DLD1 (cell line): ENCODE measurements around the gene OR9I1.

Experiments used
- in situ Hi-C: cut with HindIII; loops from 2 replicates; pipeline ENCODE4 v1.10.0; 2017; ENCODE audit warnings: low sequenced_read_pairs

Gene OR9I1

GRCh38 chr11:58125469-58125868 lies at the start of gene OR9I1:
OR9I1 (minus strand) TSS chr11:58125530; CDS start chr11:58119444, 6,086 bp downstream.
- in situ Hi-C loops, result no loop called here

- in situ Hi-C loops, result no loop called here
Measured at GRCh38 chr11:58165504-58166106, 40.3 kb upstream of the OR9I1 start.

DNA sequence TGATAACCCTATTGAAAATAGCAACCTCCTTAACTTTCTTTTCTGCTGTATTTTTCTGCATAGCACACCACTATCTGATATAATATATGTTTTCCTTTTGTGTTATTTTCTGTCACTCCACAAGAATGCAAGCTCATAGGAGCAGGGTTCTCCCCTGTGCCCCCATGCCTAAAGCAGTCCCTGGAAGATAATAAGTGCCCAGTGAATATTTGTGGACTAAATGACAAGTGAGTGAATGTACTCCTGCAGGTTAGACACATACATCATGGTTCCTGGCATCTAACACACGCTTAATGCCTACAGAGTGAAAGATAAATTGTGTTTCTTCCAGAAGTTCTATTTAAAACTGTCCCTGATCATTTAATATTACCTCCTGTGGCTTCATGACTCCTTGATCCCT lies 39.7 kb upstream of the OR9I1 start:
- in situ Hi-C loops, result no loop called here

GRCh38 chr11:58164389-58164788 lies 39.1 kb upstream of the OR9I1 start:
- in situ Hi-C loops, result no loop called here

GRCh38 chr11:58152781-58153180 lies 27.5 kb upstream of the OR9I1 start:
- in situ Hi-C loops, result no loop called here

DNA sequence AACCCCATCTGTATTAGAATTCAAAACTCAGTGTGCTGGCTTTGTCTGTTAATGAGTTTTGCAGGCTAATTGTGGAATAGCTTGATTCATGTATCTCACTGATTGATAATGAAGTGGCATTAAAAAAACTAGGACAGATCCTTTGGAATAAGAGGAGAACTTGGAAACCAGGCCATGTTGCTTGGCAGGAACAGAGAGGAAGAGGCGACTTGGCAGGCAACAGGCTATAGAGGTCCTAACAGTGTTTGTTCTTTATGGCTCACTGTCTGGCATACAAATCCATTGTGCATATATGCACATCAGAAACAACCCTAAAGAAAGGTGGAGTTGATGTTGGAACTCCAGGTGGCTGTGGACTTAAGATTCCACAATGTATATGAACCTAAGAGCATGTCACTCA lies 17.4 kb upstream of the OR9I1 start:
- in situ Hi-C loops, result no loop called here

DNA sequence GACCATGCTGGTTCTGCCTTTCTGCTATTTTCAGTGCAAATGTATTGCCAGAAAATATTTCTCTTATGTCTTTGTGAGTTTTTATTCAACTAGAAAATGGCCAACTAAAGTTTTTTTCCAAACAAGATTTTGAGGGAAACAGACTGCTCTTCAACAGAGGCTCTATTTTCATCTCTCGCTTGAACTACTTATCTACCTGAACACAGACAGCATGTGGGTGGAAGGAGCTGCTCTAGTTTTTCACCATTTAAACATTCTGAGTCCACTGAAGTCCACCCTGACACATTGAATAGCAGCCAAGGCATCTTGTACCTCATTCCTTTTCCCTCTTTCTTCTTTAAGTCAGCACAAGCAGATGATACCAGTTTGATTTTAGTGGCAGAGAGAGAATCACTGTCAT lies 9.8 kb upstream of the OR9I1 start:
- in situ Hi-C loops, result no loop called here

DNA sequence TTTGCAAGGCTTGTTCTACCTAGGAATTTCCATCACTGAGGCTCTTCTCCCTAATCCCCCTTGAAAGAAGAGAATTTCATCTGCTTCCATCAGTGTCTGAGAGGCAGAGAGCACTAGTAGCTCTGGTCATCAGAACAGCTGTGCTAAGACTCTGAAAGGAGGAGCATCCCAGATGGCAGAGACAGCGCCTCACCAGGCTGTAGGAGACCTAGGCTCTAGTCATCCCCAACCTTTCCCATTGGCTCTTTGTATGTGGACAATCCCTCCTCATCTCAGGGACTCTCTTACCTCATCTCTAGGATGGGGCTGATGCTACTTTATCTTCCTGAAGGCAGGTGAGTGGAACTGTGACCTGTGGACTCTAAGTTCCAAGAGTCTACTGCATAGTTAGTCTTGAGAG lies 8.8 kb upstream of the OR9I1 start:
- in situ Hi-C loops, result no loop called here

GRCh38 chr11:58133309-58134076 lies 8.2 kb upstream of the OR9I1 start:
- in situ Hi-C loops, result no loop called here

- in situ Hi-C loops, result no loop called here
Measured at GRCh38 chr11:58127350-58127749, 2.0 kb upstream of the OR9I1 start.

DNA sequence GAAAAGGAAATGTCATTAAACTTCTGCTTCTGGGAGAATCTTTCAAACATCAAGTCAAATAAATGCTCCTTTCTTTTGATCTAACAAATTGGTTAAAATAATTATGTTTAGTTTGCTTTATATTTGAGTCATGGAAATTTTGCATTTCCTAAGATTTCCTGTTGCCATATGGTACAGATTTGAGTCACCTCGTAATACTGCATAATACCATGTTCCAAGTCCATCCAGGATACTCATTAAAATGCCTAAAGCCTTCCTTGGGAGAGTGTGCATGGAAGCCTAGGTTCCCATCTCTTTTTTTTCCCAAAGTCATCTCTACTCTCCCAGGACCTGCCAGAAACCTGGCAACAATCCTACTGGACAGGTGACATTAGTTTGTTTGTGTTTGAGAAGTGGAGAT lies 4.2 kb downstream of the OR9I1 start:
- in situ Hi-C loops, result no loop called here

- in situ Hi-C loops, result no loop called here
Measured at GRCh38 chr11:58097437-58097836, 27.9 kb downstream of the OR9I1 start.

DNA sequence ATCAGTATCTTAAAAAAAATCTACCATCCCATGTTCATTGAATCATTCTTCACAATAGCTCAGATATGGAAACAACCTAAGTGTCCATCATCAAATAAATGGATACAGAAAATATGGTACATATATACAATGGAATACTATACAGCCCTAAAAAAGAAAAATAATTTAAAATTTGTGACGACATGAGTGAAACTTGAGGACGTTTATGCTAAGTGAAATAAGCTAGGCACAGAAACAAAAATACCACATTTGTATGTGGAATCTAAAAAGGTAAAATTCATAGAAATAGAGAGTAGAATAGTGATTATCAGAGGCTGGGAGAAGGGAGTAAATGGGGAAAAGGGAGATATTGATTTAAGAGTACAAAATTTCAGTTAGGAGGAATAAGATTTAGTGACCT lies 38.8 kb downstream of the OR9I1 start:
- in situ Hi-C loops, result no loop called here

DNA sequence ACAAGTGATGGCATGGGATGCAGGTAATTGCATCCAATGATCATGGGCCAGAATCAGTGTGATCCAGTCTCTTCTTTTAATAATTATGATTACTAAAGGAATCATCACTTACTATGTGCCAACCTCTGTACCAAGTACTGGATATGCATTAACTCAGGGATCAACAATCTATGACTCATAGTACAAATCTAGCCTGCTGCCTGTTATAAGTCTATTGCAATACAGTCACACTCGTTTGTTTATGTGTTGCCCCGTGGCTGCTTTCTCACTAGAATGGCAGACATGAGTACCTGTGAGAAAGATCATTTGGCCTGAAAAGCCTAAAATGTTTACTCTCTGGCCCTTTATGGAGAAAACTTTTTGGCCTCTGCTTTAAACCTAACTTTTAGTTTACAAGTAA lies 49.5 kb downstream of the OR9I1 start:
- in situ Hi-C loops, result no loop called here

GRCh38 chr11:58070585-58070984 lies 54.7 kb downstream of the OR9I1 start:
- in situ Hi-C loops, result no loop called here

- in situ Hi-C loops, result no loop called here
Measured at GRCh38 chr11:58068655-58069054, 56.7 kb downstream of the OR9I1 start.

GRCh38 chr11:58067685-58068084 lies 57.6 kb downstream of the OR9I1 start:
- in situ Hi-C loops, result no loop called here
